ENCODE measurements around the gene NDUFAF8. TPM values are rescaled to one million over a fixed set of nuclear protein-coding genes. Genes with fewer than 3 reads are reported as not detected.

NDUFAF8 gene
- total and polyA plus RNA-seq, 2 donors (not counting 1 experiment from before 2014, with no cell fraction given), result 41.7 to 42.6 TPM

DNA sequence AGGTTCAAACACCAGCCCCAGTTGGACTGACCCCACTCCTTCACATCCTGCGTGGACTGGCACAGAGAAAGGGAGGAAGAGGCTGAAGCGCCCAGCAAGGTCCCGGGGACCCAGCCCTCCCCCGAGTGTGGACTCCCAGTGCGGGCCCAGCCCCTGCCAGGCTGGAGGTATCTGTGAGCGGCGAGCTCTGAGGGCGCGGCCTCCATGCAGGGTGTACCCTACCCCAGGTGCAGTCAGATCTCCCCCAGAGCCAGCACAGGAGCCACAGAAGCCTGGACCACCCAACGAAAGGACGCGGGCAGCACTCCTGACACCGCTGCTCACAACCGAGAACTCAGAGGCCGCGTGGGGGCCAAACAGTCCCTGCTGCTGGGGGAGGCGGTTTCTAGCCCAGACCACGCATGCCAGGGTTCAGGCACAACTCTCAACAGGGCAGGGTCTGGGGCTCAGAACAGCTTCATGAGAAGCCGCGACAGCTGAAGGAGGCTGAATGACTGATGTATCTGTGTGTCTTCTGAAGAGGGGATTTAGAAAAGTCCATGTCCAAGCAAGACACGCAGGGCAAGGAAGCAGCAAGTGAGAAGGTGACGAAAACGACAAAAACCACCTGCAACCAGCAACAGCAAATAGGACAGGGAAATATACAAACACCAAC is 47.5 kb downstream of the NDUFAF8 start:
- Histone ChIP-seq H3K79me2 (ENCODE audit: control insufficient read depth, insufficient read depth, low read length) (peaks cover 95% of the 10 kb centered on the region), H3K36me3 (replicated peaks in 1 of 2; ENCODE audit: control extremely low read depth in 1 of 2, control insufficient read depth in 1 of 2, extremely low read depth in 1 of 2, insufficient read depth in 2 of 2, low read length in 1 of 2) (peaks cover 0 to 45% of the 10 kb centered on the region in 2 experiments), H3K4me2 (replicated peaks; ENCODE audit: low read depth, low read length, poor library complexity, severe bottlenecking) (peak overlapping the region; percentile 88), H3K4me1 (ENCODE audit: control insufficient read depth in 2 of 2, insufficient read depth in 2 of 2, low read length in 2 of 2) (peaks cover 19 to 27% of the 10 kb centered on the region in 2 donors), H3K27ac (ENCODE audit: low read length in 2 of 2) (peak overlapping the region in 1 of 2 donors; percentile 71), H3K27me3 (replicated peaks in 1 of 4; ENCODE audit: control extremely low read depth in 1 of 4, control insufficient read depth in 3 of 4, insufficient read depth in 4 of 4, low read length in 3 of 4) (no peaks in the 10 kb centered on the region), H2AFZ (ENCODE audit: insufficient read depth, low read depth, low read length, poor library complexity, severe bottlenecking) (no peak overlapping the region), H4K20me1 (ENCODE audit: control insufficient read depth, insufficient read depth, low read length, poor library complexity, severe bottlenecking) (peaks cover 67% of the 10 kb centered on the region), H3K4me3 (ENCODE audit: control extremely low read depth in 1 of 5, extremely low read depth in 1 of 5, insufficient read depth in 1 of 5, low read depth in 2 of 5, low read length in 4 of 5) (no peak overlapping the region), H3K9ac (ENCODE audit: low read length) (no peak overlapping the region), H3K9me3 (ENCODE audit: control extremely low read depth in 1 of 3, control insufficient read depth in 2 of 3, insufficient read depth in 1 of 3, low read length in 2 of 3) (no peaks in the 10 kb centered on the region)
- POLR2A ChIA-PET, result no interaction called here
- DNase-seq, result no peak
- H3K4me1 Mint-ChIP-seq, result peaks cover 37% of the 10 kb centered on the region
- no peak for ATAC-seq (ENCODE audit: low read depth)
- intact Hi-C loops (cut with micrococcal nuclease), result no loop called here
- WGBS (ENCODE audit: insufficient coverage), result 92% methylated on average over 18 of the region's 23 CpGs
- H3K27me3 Mint-ChIP-seq, result no peaks in the 10 kb centered on the region
- TF ChIP-seq, protein P1, sequence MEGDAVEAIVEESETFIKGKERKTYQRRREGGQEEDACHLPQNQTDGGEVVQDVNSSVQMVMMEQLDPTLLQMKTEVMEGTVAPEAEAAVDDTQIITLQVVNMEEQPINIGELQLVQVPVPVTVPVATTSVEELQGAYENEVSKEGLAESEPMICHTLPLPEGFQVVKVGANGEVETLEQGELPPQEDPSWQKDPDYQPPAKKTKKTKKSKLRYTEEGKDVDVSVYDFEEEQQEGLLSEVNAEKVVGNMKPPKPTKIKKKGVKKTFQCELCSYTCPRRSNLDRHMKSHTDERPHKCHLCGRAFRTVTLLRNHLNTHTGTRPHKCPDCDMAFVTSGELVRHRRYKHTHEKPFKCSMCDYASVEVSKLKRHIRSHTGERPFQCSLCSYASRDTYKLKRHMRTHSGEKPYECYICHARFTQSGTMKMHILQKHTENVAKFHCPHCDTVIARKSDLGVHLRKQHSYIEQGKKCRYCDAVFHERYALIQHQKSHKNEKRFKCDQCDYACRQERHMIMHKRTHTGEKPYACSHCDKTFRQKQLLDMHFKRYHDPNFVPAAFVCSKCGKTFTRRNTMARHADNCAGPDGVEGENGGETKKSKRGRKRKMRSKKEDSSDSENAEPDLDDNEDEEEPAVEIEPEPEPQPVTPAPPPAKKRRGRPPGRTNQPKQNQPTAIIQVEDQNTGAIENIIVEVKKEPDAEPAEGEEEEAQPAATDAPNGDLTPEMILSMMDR (IDR thresholded peaks at IDR 0.05), result no peak
- TF ChIP-seq EZH2 (IDR thresholded peaks at IDR 0.05; ENCODE audit: borderline replicate concordance, insufficient read depth, low read depth, low read length, poor library complexity, severe bottlenecking), result no peak
- H3K27ac Mint-ChIP-seq, result peak overlapping the region; percentile 65
- CTCF ChIA-PET, result interaction anchor here (1.2 kb wide), 1 partner anchor 313 kb away, joined by 4 read pairs; no protein-coding TSS in a partner anchor
- peak overlapping the region; percentile 56 for H3K4me3 Mint-ChIP-seq
- no peaks in the 10 kb centered on the region for H3K9me3 Mint-ChIP-seq (ENCODE audit: insufficient read depth)

- CTCF ChIA-PET, result interaction anchor here (1.2 kb wide), 1 partner anchor 313 kb away, joined by 4 read pairs; no protein-coding TSS in a partner anchor
- Histone ChIP-seq H3K4me1 (ENCODE audit: control insufficient read depth in 2 of 2, insufficient read depth in 2 of 2, low read length in 2 of 2) (peaks cover 20 to 31% of the 10 kb centered on the region in 2 donors), H4K20me1 (ENCODE audit: control insufficient read depth, insufficient read depth, low read length, poor library complexity, severe bottlenecking) (peaks cover 63% of the 10 kb centered on the region), H3K4me3 (ENCODE audit: control extremely low read depth in 1 of 5, extremely low read depth in 1 of 5, insufficient read depth in 1 of 5, low read depth in 2 of 5, low read length in 4 of 5) (no peak overlapping the region), H3K36me3 (replicated peaks in 1 of 2; ENCODE audit: control extremely low read depth in 1 of 2, control insufficient read depth in 1 of 2, extremely low read depth in 1 of 2, insufficient read depth in 2 of 2, low read length in 1 of 2) (peaks cover 0 to 40% of the 10 kb centered on the region in 2 experiments), H3K27ac (ENCODE audit: low read length in 2 of 2) (no peak overlapping the region), H3K79me2 (ENCODE audit: control insufficient read depth, insufficient read depth, low read length) (peaks cover 92% of the 10 kb centered on the region), H3K27me3 (replicated peaks in 1 of 4; ENCODE audit: control extremely low read depth in 1 of 4, control insufficient read depth in 3 of 4, insufficient read depth in 4 of 4, low read length in 3 of 4) (no peaks in the 10 kb centered on the region), H3K9me3 (ENCODE audit: control extremely low read depth in 1 of 3, control insufficient read depth in 2 of 3, insufficient read depth in 1 of 3, low read length in 2 of 3) (no peaks in the 10 kb centered on the region), H2AFZ (ENCODE audit: insufficient read depth, low read depth, low read length, poor library complexity, severe bottlenecking) (no peak overlapping the region), H3K4me2 (replicated peaks; ENCODE audit: low read depth, low read length, poor library complexity, severe bottlenecking) (no peak overlapping the region), H3K9ac (ENCODE audit: low read length) (no peak overlapping the region)
- H3K4me3 Mint-ChIP-seq, result peak overlapping the region; percentile 56
- POLR2A ChIA-PET, result no interaction called here
- H3K27me3 Mint-ChIP-seq, result no peaks in the 10 kb centered on the region
- H3K9me3 Mint-ChIP-seq (ENCODE audit: insufficient read depth), result no peaks in the 10 kb centered on the region
- H3K4me1 Mint-ChIP-seq, result peaks cover 40% of the 10 kb centered on the region
- WGBS (ENCODE audit: insufficient coverage), result 96% methylated on average over 18 of the region's 21 CpGs
- H3K27ac Mint-ChIP-seq, result peak overlapping the region; percentile 65
- DNase-seq, result no peak
- no peak for ATAC-seq (ENCODE audit: low read depth)
- intact Hi-C loops (cut with micrococcal nuclease), result no loop called here
- TF ChIP-seq EZH2 (IDR thresholded peaks at IDR 0.05; ENCODE audit: borderline replicate concordance, insufficient read depth, low read depth, low read length, poor library complexity, severe bottlenecking), result no peak
- TF ChIP-seq, protein P1 (IDR thresholded peaks at IDR 0.05), result no peak
Measured at GRCh38 chr17:81287152-81287551, 48.0 kb downstream of the NDUFAF8 start.

Data from B cell (primary cell).